SJSA1 (cell line): ENCODE measurements around the gene TENM3. TPM values are rescaled to one million over a fixed set of nuclear protein-coding genes. Genes with fewer than 3 reads are reported as not detected.

Source experiments
- DNase-seq, 2 experiments: peaks; one replicate each; pipeline ENCODE4 v3.0.0-alpha.2; 2015 to 2020; ENCODE audit warnings: low spot score in 2 of 2, low read depth in 1 of 2
- H3K27ac ChIP-seq: fragments of 250-450 bp; sonication (Bioruptor Pico); 2 replicates; pipeline ENCODE4 v1.5.1; 2020; ENCODE audit warnings: mild to moderate bottlenecking, moderate library complexity
- H3K27me3 ChIP-seq: fragments of 250-450 bp; sonication (Bioruptor Pico); replicated peaks from 2 replicates; pipeline ENCODE4 v1.5.1; 2020; ENCODE audit warnings: mild to moderate bottlenecking, moderate library complexity
- H3K36me3 ChIP-seq: fragments of 250-450 bp; sonication (Bioruptor Pico); 2 replicates; pipeline ENCODE4 v1.5.1; 2020; ENCODE audit warnings: mild to moderate bottlenecking
- H3K4me1 ChIP-seq: fragments of 250-450 bp; sonication (Bioruptor Pico); replicated peaks from 2 replicates; pipeline ENCODE4 v1.6.1; 2021; ENCODE audit warnings: mild to moderate bottlenecking
- H3K4me3 ChIP-seq: fragments of 250-450 bp; sonication (Bioruptor Pico); 2 replicates; pipeline ENCODE4 v1.5.1; 2020; ENCODE audit warnings: mild to moderate bottlenecking
- H3K9me3 ChIP-seq: fragments of 250-450 bp; sonication (Bioruptor Pico); replicated peaks from 2 replicates; pipeline ENCODE4 v1.5.1; 2020; ENCODE audit warnings: mild to moderate bottlenecking
- total RNA-seq: library from RNA; depleted of rRNA; stranded (reverse); fragments of >200 nt; shearing (Covaris generic); gene quantifications from 2 replicates; pipeline ENCODE4 v1.2.3, GENCODE V29; 2014

The TENM3 gene
- total RNA-seq, 1 experiment from 2014 or later: 90.5 TPM

DNA sequence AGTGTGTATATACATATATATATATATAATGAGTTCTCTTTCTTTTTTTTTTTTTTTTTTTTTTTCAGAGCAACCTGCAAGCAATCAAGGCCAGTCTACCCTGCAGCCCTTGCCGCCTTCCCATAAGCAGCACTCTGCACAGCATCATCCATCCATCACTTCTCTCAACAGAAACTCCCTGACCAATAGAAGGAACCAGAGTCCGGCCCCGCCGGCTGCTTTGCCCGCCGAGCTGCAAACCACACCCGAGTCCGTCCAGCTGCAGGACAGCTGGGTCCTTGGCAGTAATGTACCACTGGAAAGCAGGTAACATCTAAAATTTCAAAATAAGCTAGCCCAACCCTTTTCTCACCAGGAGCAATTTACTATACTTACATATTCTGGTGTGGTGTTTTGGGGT, 357.7 kb downstream of the TENM3 start:
- peaks cover 15% of the 10 kb centered on the region for H3K4me1 ChIP-seq
- no peaks in the 10 kb centered on the region for H3K9me3 ChIP-seq
- H3K4me3 ChIP-seq: no peak overlapping the region
- no peaks in the 10 kb centered on the region for H3K27me3 ChIP-seq
- no peak overlapping the region for H3K27ac ChIP-seq
- no peak for DNase-seq
- no peaks in the 10 kb centered on the region; the same call in none of the 2 replicates for H3K36me3 ChIP-seq

DNA sequence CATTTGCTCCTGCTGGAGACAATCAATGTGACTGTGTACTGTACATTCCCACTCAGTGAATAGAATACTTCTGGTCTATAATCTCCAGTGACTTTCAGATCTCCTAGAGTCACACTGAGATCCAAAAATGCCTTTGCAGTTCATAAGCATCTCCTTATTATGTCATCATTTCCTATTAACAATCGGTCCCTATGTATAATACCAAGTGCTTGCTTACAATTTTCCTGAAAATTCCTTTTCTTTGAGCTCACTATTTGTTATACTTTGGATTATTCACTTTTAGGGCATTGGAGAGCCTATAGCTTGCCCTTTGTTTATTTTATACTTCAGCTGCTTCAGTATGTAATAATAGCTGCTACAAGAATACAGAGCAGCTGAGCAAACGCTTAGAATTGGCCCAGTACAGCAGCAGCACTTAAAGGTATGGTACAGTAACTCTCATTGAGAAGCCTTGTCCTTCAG, 361.0 kb downstream of the TENM3 start:
- Histone ChIP-seq H3K4me1 (peaks cover 15% of the 10 kb centered on the region), H3K27me3 (no peaks in the 10 kb centered on the region), H3K4me3 (no peak overlapping the region), H3K27ac (peak overlapping the region; percentile 55), H3K9me3 (no peaks in the 10 kb centered on the region), H3K36me3 (no peaks in the 10 kb centered on the region; the same call in none of the 2 replicates)
- peak in 1 of 2 experiments; percentile 64 for DNase-seq

DNA sequence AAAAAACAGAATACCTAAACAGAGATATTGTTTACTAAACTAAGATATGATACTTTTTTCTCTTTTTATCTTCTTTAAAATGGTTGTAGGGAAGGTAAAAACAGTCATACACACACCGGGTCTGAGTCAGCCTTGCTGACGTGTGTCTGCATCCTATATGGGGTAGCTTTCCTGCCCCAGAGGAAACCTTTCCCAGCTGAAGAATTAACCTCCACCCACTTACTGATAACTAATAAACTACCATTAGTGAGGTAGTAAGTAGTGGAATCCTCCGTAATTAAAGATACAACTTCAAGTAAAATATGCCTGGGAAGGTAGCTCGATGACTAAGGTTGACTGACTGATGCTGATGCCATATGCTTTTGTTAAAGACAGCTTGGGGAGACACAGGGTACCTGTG, 361.8 kb downstream of the TENM3 start:
- peak in 1 of 2 experiments; percentile 15 for DNase-seq

DNA sequence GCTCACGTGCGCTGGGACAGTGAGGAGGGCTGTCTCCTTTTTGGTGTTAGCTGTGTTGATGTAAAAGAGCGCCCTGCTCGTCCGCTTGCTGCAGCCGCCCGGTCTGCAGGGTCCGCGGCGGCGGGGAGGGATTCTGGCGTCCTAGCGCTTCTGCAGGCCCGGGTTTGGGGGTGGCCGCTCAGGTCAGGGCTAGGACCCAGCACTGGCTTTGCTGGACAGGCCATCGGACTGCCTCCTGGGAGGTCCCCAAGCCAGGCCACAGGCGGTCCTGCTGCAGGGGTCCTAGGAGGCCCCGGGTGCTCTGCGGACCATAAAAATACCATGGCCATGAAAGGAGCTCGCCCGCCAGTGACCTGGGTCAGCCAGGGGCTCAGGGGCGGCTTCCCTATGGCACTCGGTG, 365.3 kb downstream of the TENM3 start:
- H3K36me3 ChIP-seq: no peaks in the 10 kb centered on the region
- H3K27me3 ChIP-seq: no peaks in the 10 kb centered on the region
- H3K27ac ChIP-seq: no peak overlapping the region
- H3K4me3 ChIP-seq: no peak overlapping the region
- H3K4me1 ChIP-seq: peaks cover 15% of the 10 kb centered on the region
- H3K9me3 ChIP-seq: no peaks in the 10 kb centered on the region
- DNase-seq: no peak

More for the DNA sequence above, 361.8 kb downstream of the TENM3 start:
- Histone ChIP-seq H3K4me3 (no peak overlapping the region), H3K36me3 (no peaks in the 10 kb centered on the region; the same call in none of the 2 replicates), H3K9me3 (no peaks in the 10 kb centered on the region), H3K4me1 (peaks cover 15% of the 10 kb centered on the region), H3K27ac (peak overlapping the region; percentile 25), H3K27me3 (no peaks in the 10 kb centered on the region)

DNA sequence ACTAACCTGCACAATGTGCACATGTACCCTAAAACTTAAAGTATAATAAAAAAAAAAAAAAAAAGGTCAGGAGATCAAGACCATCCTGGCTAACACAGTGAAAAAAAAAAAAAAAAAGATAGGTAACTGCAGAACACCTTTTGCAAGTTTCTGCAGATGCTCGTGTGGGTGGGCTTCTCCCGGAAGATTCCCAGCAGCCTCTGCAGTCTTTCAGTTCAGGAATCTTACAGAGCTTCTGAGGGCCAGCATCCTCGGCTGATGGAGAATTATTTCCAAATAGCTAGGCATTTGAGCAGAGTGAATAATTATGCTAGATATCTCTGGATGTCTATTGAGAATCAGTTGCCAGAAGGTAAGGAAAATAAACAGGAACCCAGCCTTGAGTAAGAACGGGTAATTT, 373.3 kb downstream of the TENM3 start:
- Histone ChIP-seq H3K4me3 (no peak overlapping the region), H3K4me1 (no peaks in the 10 kb centered on the region), H3K36me3 (no peaks in the 10 kb centered on the region), H3K27me3 (no peaks in the 10 kb centered on the region), H3K9me3 (no peaks in the 10 kb centered on the region), H3K27ac (no peak overlapping the region)
- DNase-seq: no peak

DNA sequence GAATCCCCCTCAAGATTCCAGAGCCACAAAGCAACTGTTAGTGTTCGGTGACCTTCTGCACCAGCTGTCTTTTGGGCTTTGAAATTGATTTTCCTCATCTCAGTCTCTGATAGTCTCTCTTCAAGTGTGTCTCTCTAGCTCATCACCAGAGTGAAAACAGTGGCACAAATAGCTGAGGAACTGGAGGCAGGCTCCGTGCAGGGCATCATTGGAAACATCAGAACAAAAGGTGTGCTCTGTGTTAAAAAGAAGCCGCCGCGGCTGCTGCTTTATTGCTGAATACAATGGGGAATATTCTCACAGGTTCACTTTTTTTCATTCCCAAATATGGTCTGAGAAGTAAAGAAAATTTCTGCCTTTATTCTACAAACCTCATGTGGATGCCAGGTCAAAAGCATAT, 376.5 kb downstream of the TENM3 start:
- H3K36me3 ChIP-seq: no peaks in the 10 kb centered on the region
- H3K27ac ChIP-seq: no peak overlapping the region
- no peak for DNase-seq
- H3K4me1 ChIP-seq: no peaks in the 10 kb centered on the region
- no peaks in the 10 kb centered on the region for H3K27me3 ChIP-seq
- no peaks in the 10 kb centered on the region for H3K9me3 ChIP-seq
- no peak overlapping the region for H3K4me3 ChIP-seq

DNA sequence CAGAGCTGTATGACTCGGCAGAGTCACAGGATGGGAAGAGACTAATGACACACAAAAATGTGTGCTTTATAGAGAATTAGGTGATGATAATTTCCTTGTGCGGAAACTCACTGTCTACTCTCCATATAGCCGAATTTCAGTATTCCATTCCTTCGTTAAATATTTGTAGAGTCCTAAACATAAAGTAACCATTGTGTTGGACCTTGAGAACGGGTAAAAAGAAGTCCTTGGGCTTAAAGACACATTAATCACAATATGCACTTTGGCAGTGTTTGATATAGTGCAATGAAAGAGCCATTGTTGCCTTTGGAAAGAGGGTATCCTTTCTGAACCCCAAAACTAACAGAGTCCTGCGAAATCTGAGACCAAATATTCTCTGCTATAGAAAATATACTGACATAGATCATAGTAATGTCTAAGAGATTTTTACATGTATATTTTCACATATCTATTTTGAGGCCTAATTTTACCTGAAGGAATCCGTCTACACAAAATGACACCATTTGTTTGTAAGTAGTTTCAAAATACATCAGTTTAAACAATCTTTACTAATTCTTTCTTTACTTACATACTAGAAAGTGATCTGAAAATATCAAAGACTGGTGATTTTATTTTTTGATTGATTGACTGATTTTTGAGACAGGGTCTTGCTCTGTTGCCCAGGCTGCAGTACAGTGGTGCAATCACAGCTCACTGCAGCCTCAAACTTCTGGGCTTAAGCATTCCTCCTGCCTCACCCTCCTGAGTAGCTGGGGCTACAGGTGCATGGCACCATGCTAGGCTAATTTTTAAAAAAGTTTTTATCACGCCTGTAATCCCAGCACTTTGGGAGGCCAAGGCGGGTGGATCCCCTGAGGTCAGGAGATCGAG, 377.1 kb downstream of the TENM3 start:
- Histone ChIP-seq H3K27me3 (no peaks in the 10 kb centered on the region), H3K4me1 (no peaks in the 10 kb centered on the region), H3K9me3 (no peaks in the 10 kb centered on the region), H3K4me3 (no peak overlapping the region), H3K36me3 (no peaks in the 10 kb centered on the region), H3K27ac (no peak overlapping the region)
- DNase-seq: no peak

DNA sequence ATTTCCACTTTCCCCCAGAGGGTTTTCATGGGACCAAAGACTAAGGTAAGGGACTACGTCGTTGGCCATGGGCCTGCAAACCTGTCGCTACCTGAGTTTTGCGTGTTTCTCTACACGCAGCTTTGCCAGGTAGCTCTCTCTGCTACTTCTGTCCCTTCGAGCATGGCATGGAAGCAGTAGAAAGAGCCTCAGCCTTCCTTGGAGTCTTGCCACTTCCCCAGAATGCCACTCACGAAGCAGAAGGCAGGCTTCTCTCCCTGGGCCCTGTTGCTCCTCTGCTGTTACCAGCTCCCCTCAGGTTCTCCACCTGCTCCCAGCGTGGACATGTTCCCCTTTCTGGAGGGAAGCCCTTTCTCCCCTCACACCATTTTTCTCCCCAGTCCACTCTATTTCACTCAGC, 381.1 kb downstream of the TENM3 start:
- Histone ChIP-seq H3K9me3 (no peaks in the 10 kb centered on the region), H3K4me3 (no peak overlapping the region), H3K4me1 (no peaks in the 10 kb centered on the region), H3K36me3 (no peaks in the 10 kb centered on the region), H3K27ac (no peak overlapping the region), H3K27me3 (no peaks in the 10 kb centered on the region)
- DNase-seq: no peak

DNA sequence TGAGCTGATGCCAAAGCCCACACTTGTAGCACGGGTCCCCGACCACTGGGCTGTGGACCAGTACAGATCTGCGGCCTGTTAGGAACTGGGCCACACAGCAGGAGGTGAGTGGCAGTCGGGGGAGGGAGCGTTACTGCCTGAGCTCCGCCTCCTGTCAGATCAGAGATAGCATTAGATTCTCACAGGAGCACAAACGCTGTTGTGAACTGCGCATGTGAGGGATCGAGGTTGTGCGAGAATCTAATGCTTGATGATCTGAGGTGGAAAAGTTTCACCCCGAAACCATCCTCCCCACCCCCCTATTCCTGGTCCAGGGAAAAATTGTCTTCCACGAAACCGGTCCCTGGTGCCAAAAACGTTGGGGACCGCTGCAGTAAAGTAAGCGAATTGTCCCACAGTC, 382.0 kb downstream of the TENM3 start:
- no peaks in the 10 kb centered on the region for H3K4me1 ChIP-seq
- no peak overlapping the region for H3K27ac ChIP-seq
- H3K4me3 ChIP-seq: no peak overlapping the region
- no peaks in the 10 kb centered on the region for H3K9me3 ChIP-seq
- DNase-seq: no peak
- H3K27me3 ChIP-seq: no peaks in the 10 kb centered on the region
- H3K36me3 ChIP-seq: no peaks in the 10 kb centered on the region; the same call in 1 of the 2 replicates

DNA sequence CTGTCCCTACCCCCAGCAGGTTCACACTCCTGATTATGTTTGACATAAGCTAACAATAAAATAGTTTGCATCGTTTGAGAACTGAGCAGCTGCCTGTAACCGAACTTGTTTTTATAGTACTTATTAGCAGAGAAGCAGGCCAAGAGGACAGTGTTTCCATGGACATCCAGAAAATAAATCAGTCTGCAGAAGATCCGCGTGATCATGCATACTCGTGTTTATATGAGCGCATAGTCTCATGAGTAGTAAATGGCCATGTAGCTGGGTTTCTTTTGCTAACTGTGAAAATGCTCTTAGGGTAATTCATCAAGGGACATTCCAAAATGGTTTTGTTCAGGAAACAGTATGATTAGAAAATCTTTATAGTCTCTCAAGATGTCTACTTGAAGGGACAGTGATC, 384.8 kb downstream of the TENM3 start:
- H3K4me3 ChIP-seq: no peak overlapping the region
- H3K4me1 ChIP-seq: no peaks in the 10 kb centered on the region
- no peaks in the 10 kb centered on the region for H3K9me3 ChIP-seq
- H3K36me3 ChIP-seq: peaks cover 4% of the 10 kb centered on the region; the same call in 1 of the 2 replicates
- no peak overlapping the region for H3K27ac ChIP-seq
- DNase-seq: no peak
- no peaks in the 10 kb centered on the region for H3K27me3 ChIP-seq

DNA sequence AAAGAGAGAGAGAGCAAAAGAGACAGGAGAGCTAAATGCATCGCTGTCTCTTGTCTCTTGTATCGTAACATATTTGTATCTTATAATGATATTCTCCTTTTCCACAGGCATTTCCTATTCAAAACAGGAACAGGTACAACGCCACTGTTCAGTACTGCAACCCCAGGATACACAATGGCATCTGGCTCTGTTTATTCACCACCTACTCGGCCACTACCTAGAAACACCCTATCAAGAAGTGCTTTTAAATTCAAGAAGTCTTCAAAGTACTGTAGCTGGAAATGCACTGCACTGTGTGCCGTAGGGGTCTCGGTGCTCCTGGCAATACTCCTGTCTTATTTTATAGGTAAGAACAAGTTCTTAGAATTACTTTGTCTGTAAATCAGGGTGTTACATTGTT, 385.3 kb downstream of the TENM3 start:
- Histone ChIP-seq H3K36me3 (peaks cover 4% of the 10 kb centered on the region; the same call in 1 of the 2 replicates), H3K4me3 (no peak overlapping the region), H3K4me1 (no peaks in the 10 kb centered on the region), H3K27me3 (no peaks in the 10 kb centered on the region), H3K27ac (no peak overlapping the region), H3K9me3 (no peaks in the 10 kb centered on the region)
- no peak for DNase-seq

DNA sequence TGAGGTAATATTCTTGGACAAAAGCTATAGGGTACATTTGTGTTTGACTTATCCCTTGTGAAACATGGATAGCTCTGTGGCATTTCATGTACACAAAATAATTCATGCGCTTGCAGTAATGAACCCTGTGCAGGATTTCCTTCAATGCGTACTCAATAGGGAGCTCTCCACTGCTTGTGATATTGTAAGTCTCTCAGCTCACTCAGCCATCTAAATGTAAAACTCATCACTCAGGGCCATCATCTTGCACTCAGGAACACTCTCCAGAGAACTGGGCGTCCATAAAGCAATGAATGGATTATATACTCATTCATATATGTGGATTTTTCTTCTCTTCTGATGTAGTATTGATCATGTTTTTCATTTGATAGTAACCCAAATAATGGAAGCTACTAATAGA, 385.9 kb downstream of the TENM3 start:
- no peak for DNase-seq
- Histone ChIP-seq H3K36me3 (peaks cover 6% of the 10 kb centered on the region; the same call in 1 of the 2 replicates), H3K4me1 (no peaks in the 10 kb centered on the region), H3K4me3 (no peak overlapping the region), H3K9me3 (no peaks in the 10 kb centered on the region), H3K27me3 (no peaks in the 10 kb centered on the region), H3K27ac (no peak overlapping the region)

DNA sequence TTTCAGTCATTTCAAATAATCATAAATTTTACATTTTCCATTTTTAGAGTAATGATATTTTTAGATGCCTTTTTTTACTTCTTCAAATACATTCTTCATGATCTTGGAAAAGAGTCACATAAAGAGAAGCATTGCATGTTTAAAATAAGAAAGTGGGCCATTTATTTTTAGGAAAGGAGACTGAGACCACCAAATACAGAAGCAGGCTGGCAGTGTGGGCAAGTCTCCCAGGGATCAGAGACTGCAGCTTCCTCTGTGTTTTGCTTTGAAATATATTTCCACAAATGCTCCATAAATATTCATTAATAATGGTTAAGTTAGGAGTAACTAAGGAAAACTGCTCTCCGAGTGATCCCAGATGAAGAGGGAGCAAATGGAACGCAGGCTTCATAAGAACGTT, 397.3 kb downstream of the TENM3 start:
- Histone ChIP-seq H3K27me3 (no peaks in the 10 kb centered on the region), H3K4me3 (no peak overlapping the region), H3K36me3 (no peaks in the 10 kb centered on the region), H3K4me1 (peaks cover 16% of the 10 kb centered on the region), H3K9me3 (no peaks in the 10 kb centered on the region), H3K27ac (no peak overlapping the region)
- DNase-seq: no peak

DNA sequence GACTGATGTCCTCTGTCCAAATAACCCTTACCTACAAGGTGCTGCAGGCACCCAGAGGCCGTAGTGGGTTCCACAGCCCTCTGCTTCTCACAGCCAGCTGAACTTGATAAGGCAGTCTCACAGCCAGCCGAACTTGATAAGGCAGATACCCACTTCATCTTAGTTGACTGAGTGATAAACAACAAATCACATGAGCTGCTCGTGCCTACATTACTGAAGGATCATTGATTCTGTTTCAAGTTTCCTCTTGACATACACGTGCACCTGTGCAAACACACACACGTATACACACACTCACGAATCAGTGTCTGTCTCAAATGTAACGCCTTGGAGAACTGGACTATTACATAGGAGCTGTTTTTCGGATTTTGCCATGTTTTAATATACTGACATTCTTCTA, 397.7 kb downstream of the TENM3 start:
- DNase-seq: no peak
- H3K9me3 ChIP-seq: no peaks in the 10 kb centered on the region; the same call in 1 of the 2 replicates
- H3K27ac ChIP-seq: no peak overlapping the region
- H3K27me3 ChIP-seq: no peaks in the 10 kb centered on the region
- peaks cover 16% of the 10 kb centered on the region for H3K4me1 ChIP-seq
- no peak overlapping the region for H3K4me3 ChIP-seq
- H3K36me3 ChIP-seq: no peaks in the 10 kb centered on the region; the same call in 1 of the 2 replicates
